Stimulated activated CD8-positive, alpha-beta memory T cell treated with anti-CD3 and anti-CD28 coated beads, Interleukin-2, amount 100 ng/mL, for 1 hour (primary cell): ENCODE results near the gene ART1.

Experiments used
- DNase-seq, 2 donors: peaks; one replicate each; pipeline ENCODE4 v3.0.0-alpha.2; 2020; ENCODE audit warnings: low read depth in 2 of 2

ART1 gene

GRCh38 chr11:3666023-3666530, 21.1 kb downstream of the ART1 start:
- no peak for DNase-seq

GRCh38 chr11:3667149-3668035, 22.5 kb downstream of the ART1 start:
- no peak for DNase-seq

- no peak for DNase-seq
These were observed 24.2 kb downstream of the ART1 start for GRCh38 chr11:3669128-3669527.

GRCh38 chr11:3669742-3670183, 24.8 kb downstream of the ART1 start:
- DNase-seq, result no peak

- DNase-seq, result no peak
These were observed 26.7 kb downstream of the ART1 start, which contains the start of gene CHRNA10 for GRCh38 chr11:3671334-3672254. CHRNA10 (minus strand) TSS chr11:3671384; CDS start chr11:3671312, 72 bp downstream.

GRCh38 chr11:3674189-3674588, 29.3 kb downstream of the ART1 start:
- DNase-seq, result no peak

GRCh38 chr11:3675971-3676370, 31.0 kb downstream of the ART1 start:
- DNase-seq, result no peak

GRCh38 chr11:3679077-3679476, 34.1 kb downstream of the ART1 start:
- DNase-seq, result no peak

- DNase-seq, result no peak
These were observed 38.1 kb downstream of the ART1 start for GRCh38 chr11:3683039-3683438.

- DNase-seq, result no peak
These were observed 39.3 kb downstream of the ART1 start for GRCh38 chr11:3684129-3684818.

GRCh38 chr11:3684819-3685172, 39.9 kb downstream of the ART1 start:
- DNase-seq, result no peak

- DNase-seq, result no peak
These were observed 41.0 kb downstream of the ART1 start for GRCh38 chr11:3685923-3686322.

GRCh38 chr11:3686751-3687150, 41.8 kb downstream of the ART1 start:
- DNase-seq, result no peak

- no peak for DNase-seq
These were observed 55.5 kb downstream of the ART1 start for GRCh38 chr11:3700410-3700809.

- DNase-seq, result no peak
These were observed 56.0 kb downstream of the ART1 start for GRCh38 chr11:3700910-3701309.

GRCh38 chr11:3703383-3703782, 58.5 kb downstream of the ART1 start:
- no peak for DNase-seq

- no peak for DNase-seq
These were observed 62.2 kb downstream of the ART1 start for GRCh38 chr11:3707176-3707575.

GRCh38 chr11:3709977-3710376, 65.0 kb downstream of the ART1 start:
- DNase-seq, result no peak

GRCh38 chr11:3710485-3711259, 65.7 kb downstream of the ART1 start:
- DNase-seq, result no peak

GRCh38 chr11:3712274-3712673, 67.3 kb downstream of the ART1 start:
- no peak for DNase-seq
